BJ (cell line): Measurements from ENCODE around the gene THSD7B. TPM values are rescaled to one million over a fixed set of nuclear protein-coding genes. Genes with fewer than 3 reads are reported as not detected.

ENCODE experiments used
- CTCF ChIA-PET: fragments of 350-600 bp; formaldehyde crosslinking; extraction: SDS; loops from one replicate; lab custom pipeline; 2021; ENCODE audit warnings: antibody characterized with exemption, inconsistent platforms; lab: Yijun Ruan, JAX
- POLR2A ChIA-PET: fragments of 300-600 bp; sonication (Branson Sonifier 250); formaldehyde crosslinking; extraction: SDS; loops from one replicate; lab custom pipeline; 2021; ENCODE audit warnings: antibody characterized with exemption; lab: Charles Lee
- DNase-seq: peaks from one replicate; pipeline ENCODE4 v3.0.0-alpha.2; 2011; ENCODE audit warnings: low read depth
- H3K27me3 ChIP-seq: 2 replicates; pipeline ENCODE4 v1.6.0; 2011; ENCODE audit warnings: low read length; ENCODE audit not compliant: control insufficient read depth, insufficient read depth
- H3K36me3 ChIP-seq: 2 replicates; pipeline ENCODE4 v1.5.1; 2011; ENCODE audit warnings: low read length; ENCODE audit not compliant: control insufficient read depth, insufficient read depth
- H3K4me3 ChIP-seq: 2 replicates; pipeline ENCODE4 v1.5.1; 2011; ENCODE audit warnings: low read depth, mild to moderate bottlenecking, control low read depth, low read length
- CTCF ChIP-seq: IDR thresholded peaks from 2 replicates; pipeline ENCODE4 v1.5.1; 2011; ENCODE audit warnings: low read depth, mild to moderate bottlenecking, control low read depth, inconsistent platforms, low read length, moderate library complexity; ENCODE audit not compliant: insufficient read depth
- polyA minus RNA-seq: library from RNA; depleted of rRNA, polyadenylated mRNA; stranded (reverse); fragments of >200 nt; gene quantifications from 2 replicates; pipeline ENCODE4 v1.2.3, GENCODE V29; 2011; rRNA and poly(A)+ RNA removed
- polyA plus RNA-seq: library from polyadenylated mRNA; depleted of rRNA; stranded (reverse); fragments of >200 nt; gene quantifications from 2 replicates; pipeline ENCODE4 v1.2.3, GENCODE V29; 2011; rRNA removed

THSD7B gene
- polyA plus RNA-seq (0.07 and 0.13 TPM in 2 replicates), polyA minus RNA-seq (0.10 and 0.19 TPM in 2 replicates)

DNA sequence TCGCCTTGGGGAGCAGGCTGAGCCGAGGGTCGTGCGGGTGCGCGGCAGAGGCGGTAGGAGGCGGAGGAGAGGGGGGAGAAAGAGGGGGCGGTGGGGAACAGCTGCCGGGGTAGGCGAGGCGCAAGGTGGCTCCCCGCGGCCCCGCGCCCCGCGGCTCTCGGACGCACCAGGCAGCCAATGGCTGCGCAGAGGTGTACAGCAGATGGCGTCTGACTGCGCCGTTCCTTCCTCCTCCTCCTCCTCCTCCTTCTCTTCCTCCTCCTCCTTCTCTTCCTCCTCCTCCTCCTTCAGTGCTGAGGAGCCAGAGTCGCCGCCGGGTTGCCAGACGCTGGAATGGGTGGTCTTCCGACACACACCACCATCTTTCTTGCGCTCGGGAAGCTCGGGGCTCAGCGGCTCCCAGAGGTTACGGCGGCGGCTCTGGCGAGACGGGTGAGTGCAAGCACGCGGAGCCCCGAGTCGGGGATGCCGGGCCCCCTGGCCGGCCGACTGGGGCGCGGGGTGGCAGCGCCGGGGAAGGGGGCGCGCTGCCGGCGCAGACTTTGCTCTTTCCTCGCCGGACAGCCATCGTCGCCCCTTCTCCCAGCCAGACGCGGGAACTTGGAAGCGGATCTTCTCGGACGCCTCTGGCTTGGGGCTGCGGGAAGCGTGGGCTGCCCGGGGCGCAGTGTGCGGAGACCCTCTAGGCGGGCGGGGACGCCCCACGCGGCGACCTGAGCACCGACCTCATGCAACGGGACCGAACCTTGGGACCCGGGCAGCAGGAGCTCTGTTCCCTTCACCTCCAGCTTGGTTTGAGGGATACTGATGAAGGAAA, at the start of gene THSD7B:
Gene THSD7B, plus strand, starts transcription at position 290 of the 817 bp plus-strand sequence. CDS start 116,634 bp downstream, outside the sequence.
- POLR2A ChIA-PET = no interaction called here
- Histone ChIP-seq H3K27me3 (0 out of 2 replicates have a peak, but pooled peaks cover 3% of the 10 kb centered on the region), H3K4me3 (peak within 1 kb of the TSS; percentile 11), H3K36me3 (no peaks in the 10 kb centered on the region)
- DNase-seq = no peak
- TF ChIP-seq CTCF = no peak
- CTCF ChIA-PET = no interaction called here

DNA sequence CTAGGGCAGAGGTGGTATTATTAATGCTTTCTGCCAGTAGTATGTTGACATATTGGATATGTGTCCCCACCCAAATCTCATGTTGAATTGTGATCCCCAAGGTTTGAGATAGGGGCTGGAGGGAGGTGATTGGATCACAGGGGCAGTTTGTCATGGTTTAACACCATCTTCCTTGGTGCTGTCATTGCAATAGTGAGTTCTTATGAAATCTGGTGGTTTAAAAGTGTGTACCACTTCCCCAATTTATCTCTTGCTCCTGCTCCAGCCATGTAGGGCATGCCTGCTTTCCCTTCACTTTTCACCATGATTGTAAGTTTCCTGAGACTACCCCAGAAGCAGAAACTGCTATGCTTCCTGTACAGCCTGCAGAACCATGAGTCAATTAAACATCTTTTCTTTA, 47.1 kb upstream of the THSD7B start:
- H3K4me3 ChIP-seq = no peak overlapping the region
- H3K36me3 ChIP-seq = no peaks in the 10 kb centered on the region
- POLR2A ChIA-PET = no interaction called here
- TF ChIP-seq CTCF = no peak
- H3K27me3 ChIP-seq = no peaks in the 10 kb centered on the region
- CTCF ChIA-PET = no interaction called here
- DNase-seq = no peak

DNA sequence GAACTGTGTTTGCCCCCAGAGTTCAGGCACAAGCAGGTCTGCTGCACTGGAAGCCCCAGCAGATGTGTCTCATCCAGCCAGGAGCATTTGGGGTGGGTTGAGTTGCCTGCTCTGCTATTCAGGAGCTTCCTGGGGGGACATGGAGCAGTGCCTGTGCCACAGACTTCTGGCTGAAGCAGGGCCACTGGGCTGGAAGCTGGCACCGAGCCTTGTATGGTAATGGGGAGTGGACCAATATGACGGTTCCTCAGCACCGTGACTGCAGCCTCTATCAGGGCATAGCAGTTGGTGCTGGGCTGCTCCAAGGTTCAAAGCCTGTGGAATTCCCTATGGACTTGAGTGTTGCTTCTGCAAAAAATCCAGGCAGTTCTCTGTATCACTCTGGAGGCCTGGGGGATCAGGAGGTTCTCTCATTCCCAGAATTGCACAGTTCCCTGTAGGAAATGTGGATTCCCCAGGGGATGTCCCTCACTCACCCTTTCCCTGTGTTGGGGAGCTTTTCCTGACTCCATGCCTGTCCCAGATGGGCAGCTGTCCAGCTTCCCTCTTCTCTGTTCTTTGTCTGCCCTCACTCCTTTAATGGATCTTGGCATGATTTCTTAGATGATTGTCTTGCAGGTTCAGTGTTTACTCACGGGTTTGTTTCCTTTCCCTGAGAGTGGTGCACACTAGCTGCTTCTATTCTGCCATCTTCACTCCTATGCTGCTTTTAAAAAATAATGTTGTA, 37.2 kb upstream of the THSD7B start:
- H3K36me3 ChIP-seq = no peaks in the 10 kb centered on the region
- POLR2A ChIA-PET = no interaction called here
- DNase-seq = no peak
- TF ChIP-seq CTCF = no peak
- no peaks in the 10 kb centered on the region for H3K27me3 ChIP-seq
- CTCF ChIA-PET = no interaction called here
- H3K4me3 ChIP-seq = no peak overlapping the region

DNA sequence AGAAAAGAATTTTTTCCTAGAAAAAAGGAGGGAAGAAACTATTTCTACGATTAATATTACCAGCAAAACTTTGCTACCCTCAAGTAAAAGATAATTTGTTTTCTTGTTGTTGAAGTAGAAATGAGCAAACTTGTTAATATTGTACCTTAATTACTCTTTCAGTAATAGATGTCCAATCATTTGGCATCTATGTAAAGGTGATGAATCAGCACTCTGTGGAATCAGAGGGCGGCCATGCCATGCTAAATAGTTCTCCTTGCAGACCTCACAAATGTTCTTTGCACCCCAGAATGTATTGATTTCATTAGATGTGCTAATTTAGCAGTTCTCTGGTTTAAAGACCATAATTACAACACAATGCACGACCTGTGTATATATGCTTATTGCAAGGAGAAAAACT, 29.1 kb upstream of the THSD7B start:
- Histone ChIP-seq H3K36me3 (no peaks in the 10 kb centered on the region), H3K4me3 (no peak overlapping the region), H3K27me3 (no peaks in the 10 kb centered on the region)
- DNase-seq = no peak
- POLR2A ChIA-PET = no interaction called here
- CTCF ChIA-PET = no interaction called here
- no peak for TF ChIP-seq CTCF

DNA sequence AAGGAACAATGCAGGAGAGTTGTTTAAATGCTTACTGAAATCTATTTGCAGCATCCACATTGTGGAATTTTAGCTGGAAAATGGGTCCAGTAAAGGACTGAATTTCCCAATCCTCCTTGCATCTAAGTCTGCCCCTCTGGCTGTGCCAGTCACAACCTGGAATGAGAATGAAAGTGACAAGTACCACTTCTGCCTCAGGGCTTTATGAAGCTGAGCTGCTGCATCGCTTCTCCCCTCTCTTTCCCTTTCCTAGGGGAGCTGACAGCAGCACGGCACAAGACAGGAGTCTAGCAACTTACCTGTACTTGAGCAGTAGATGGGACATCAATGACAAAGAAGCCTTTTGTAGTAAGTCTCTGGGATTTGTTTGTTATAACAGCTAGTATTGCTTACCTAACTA, 27.3 kb upstream of the THSD7B start:
- no peak for TF ChIP-seq CTCF
- DNase-seq = no peak
- ChIA-PET POLR2A (no interaction called here), CTCF (no interaction called here)
- Histone ChIP-seq H3K27me3 (no peaks in the 10 kb centered on the region), H3K4me3 (no peak overlapping the region), H3K36me3 (no peaks in the 10 kb centered on the region)
